Transverse colon (tissue), 4 donors: ENCODE results near the gene ZNF76. TPM values are rescaled to one million over a fixed set of nuclear protein-coding genes. Genes with fewer than 3 reads are reported as not detected.
A peak's percentile ranks its signal among the peaks of the same experiment; 100 is the strongest.

ENCODE experiments used
- DNase-seq: peaks from one replicate; pipeline ENCODE4 v3.0.0-alpha.2; 2019
- H3K27ac ChIP-seq, 4 donors: fragments of 200-600 bp; sonication (generic); 2 replicates each; pipeline ENCODE4 v1.5.1; 2016 to 2018; ENCODE audit warnings: inconsistent platforms in 4 of 4
- H3K27me3 ChIP-seq: fragments of 200-600 bp; sonication (generic); 2 replicates; pipeline ENCODE4 v1.5.1; 2017; ENCODE audit warnings: inconsistent platforms
- H3K36me3 ChIP-seq, 4 donors: fragments of 200-600 bp; sonication (generic); 2 replicates each; pipeline ENCODE4 v1.5.1; 2017 to 2019; ENCODE audit warnings: inconsistent platforms in 4 of 4
- H3K4me1 ChIP-seq, 4 donors: fragments of 200-600 bp; sonication (generic); 2 replicates each; pipeline ENCODE4 v1.5.1; 2017 to 2020; ENCODE audit warnings: inconsistent platforms in 4 of 4
- H3K4me3 ChIP-seq, 4 donors: fragments of 200-600 bp; sonication (generic); 1 replicate in 1 of 4; 2 replicates in 3 of 4; pipeline versions ENCODE4 v1.5.1 to v1.6.1; 2017 to 2019; ENCODE audit warnings: inconsistent platforms in 4 of 4
- H3K9me3 ChIP-seq, 2 donors: fragments of 200-600 bp; sonication (generic); 2 replicates each; pipeline ENCODE4 v1.5.1; 2017 to 2019; ENCODE audit warnings: inconsistent platforms in 2 of 2
- CTCF ChIP-seq, 5 experiments: fragments of 200-600 bp in 3 of 5; fragments of 450-650 bp in 2 of 5; sonication (generic) in 3 of 5; IDR thresholded peaks; 1 replicate in 2 of 5; 2 replicates in 3 of 5; pipeline ENCODE4 v1.5.1; 2016 to 2017; ENCODE audit warnings: antibody characterized with exemption in 5 of 5, inconsistent platforms in 3 of 5, mild to moderate bottlenecking in 2 of 5, moderate library complexity in 1 of 5
- EP300 ChIP-seq: sonication (generic); formaldehyde crosslinking; IDR thresholded peaks from one replicate; pipeline ENCODE4 v1.6.1; 2017; ENCODE audit warnings: antibody characterized with exemption, low read depth
- POLR2A ChIP-seq: fragments of 450-650 bp; IDR thresholded peaks from one replicate; pipeline ENCODE4 v1.6.1; 2016; ENCODE audit warnings: antibody characterized with exemption, mild to moderate bottlenecking, moderate library complexity
- POLR2AphosphoS5 ChIP-seq, 3 donors: sonication (generic); formaldehyde crosslinking; IDR thresholded peaks; one replicate each; pipeline ENCODE4 v1.6.1; 2016; ENCODE audit warnings: antibody characterized with exemption in 3 of 3
- WGBS, 2 donors: methylation state at CpG; one replicate each; pipeline ENCODE4 v1.1.5; 2018; ENCODE audit warnings: low coverage in 1 of 2; 5-methylcytosine and 5-hydroxymethylcytosine counted together
- in situ Hi-C, 4 donors: fragments of 200-750 bp; cut with MboI; loops; one replicate each; pipeline versions ENCODE4 v1.15.0 to v1.15.1; 2017; ENCODE audit warnings: low sequenced_read_pairs in 3 of 4, low pct_ligation_motif_present in 1 of 4, low pct_unique_long_range_greater_than_20kb in 1 of 4
- intact Hi-C: fragments of 100-400 bp; cut with DNase I; formaldehyde crosslinking; loops from one replicate; pipeline ENCODE4 v1.15.1; 2023; ENCODE audit warnings: low total_unique reads
- total RNA-seq, 4 donors: library from RNA; depleted of rRNA; stranded (reverse); fragments of >200 nt; gene quantifications; one replicate each; pipeline ENCODE4 v1.1.0, GENCODE V29; 2016

The ZNF76 gene
- total RNA-seq, 4 donors from 2014 or later, result 30.2 to 59.3 (median 35.1) TPM

- WGBS, 2 donors, result 51% methylated on average over 22 of the region's 28 CpGs; no CpG with 5 or more reads in 1 of the 2 donors
- DNase-seq, result no peak
- Histone ChIP-seq H3K27ac (peak overlapping the region; percentile 56 to 71 (median 63)), H3K4me1 (peaks cover 0 to 21% (median 14%) of the 10 kb centered on the region in 4 donors), H3K36me3 (no peaks in the 10 kb centered on the region), H3K9me3 (no peaks in the 10 kb centered on the region), H3K4me3 (peak overlapping the region; percentile 18 to 59 (median 40)), H3K27me3 (no peaks in the 10 kb centered on the region)
- TF ChIP-seq POLR2AphosphoS5 (IDR thresholded peaks at IDR 0.05) (no peak), POLR2A (no peak), CTCF (IDR thresholded peaks at IDR 0.05) (no peak), EP300 (no peak)
- intact Hi-C loops (loop anchor here (1.0 kb wide), 1 partner anchor 39 kb away; no protein-coding TSS in a partner anchor), in situ Hi-C loops (loop anchor here in 1 of 4 donors (25.0 kb wide), 1 partner anchor 120 kb away; no protein-coding TSS in a partner anchor)
These were observed 58.1 kb downstream of the ZNF76 start for GRCh38 chr6:35317483-35318195.

GRCh38 chr6:35318196-35319171, 58.9 kb downstream of the ZNF76 start:
- no peaks in the 10 kb centered on the region for H3K36me3 ChIP-seq
- no peak for TF ChIP-seq EP300
- TF ChIP-seq POLR2AphosphoS5 (IDR thresholded peaks at IDR 0.05), result peak in 1 of 3 donors; percentile 33
- peak in 2 of 5 experiments; percentile 8 to 27 for TF ChIP-seq CTCF (IDR thresholded peaks at IDR 0.05)
- no peaks in the 10 kb centered on the region for H3K9me3 ChIP-seq
- peaks cover 0 to 15% (median 13%) of the 10 kb centered on the region in 4 donors for H3K4me1 ChIP-seq
- peak overlapping the region; percentile 56 to 71 (median 63) for H3K27ac ChIP-seq
- DNase-seq, result peak; percentile 88
- peak overlapping the region; percentile 18 to 59 (median 40) for H3K4me3 ChIP-seq
- in situ Hi-C loops, result loop anchor here in 1 of 4 donors (25.0 kb wide), 1 partner anchor 119 kb away; no protein-coding TSS in a partner anchor
- WGBS, 2 donors, result 39 to 55% methylated on average over 8 to 55 of the region's 55 CpGs
- no peaks in the 10 kb centered on the region for H3K27me3 ChIP-seq
- intact Hi-C loops, result no loop called here

- WGBS, 2 donors, result 93% methylated on average over 20 of the region's 20 CpGs; no CpG with 5 or more reads in 1 of the 2 donors
- intact Hi-C loops (no loop called here), in situ Hi-C loops (loop anchor here in 1 of 4 donors (25.0 kb wide), 1 partner anchor 118 kb away; no protein-coding TSS in a partner anchor)
- Histone ChIP-seq H3K27me3 (no peaks in the 10 kb centered on the region), H3K27ac (no peak overlapping the region), H3K4me3 (no peak overlapping the region), H3K9me3 (no peaks in the 10 kb centered on the region), H3K36me3 (no peaks in the 10 kb centered on the region), H3K4me1 (peaks cover 0 to 15% (median 13%) of the 10 kb centered on the region in 4 donors)
- DNase-seq, result no peak
- TF ChIP-seq EP300 (no peak), POLR2A (no peak), CTCF (IDR thresholded peaks at IDR 0.05) (no peak), POLR2AphosphoS5 (IDR thresholded peaks at IDR 0.05) (no peak)
These were observed 60.0 kb downstream of the ZNF76 start for GRCh38 chr6:35319346-35320030.
